GOT3 (cell line): Measurements from ENCODE around the gene LRIT3.

ENCODE experiments used
- DNase-seq: peaks from one replicate; lab custom pipeline; 2025; ENCODE audit warnings: mixed read lengths; lab: John Stamatoyannopoulos, UW

Gene LRIT3

GRCh38 chr4:109847896-109848442 is at the start of gene LRIT3:
Gene LRIT3, plus strand, starts transcription at chr4:109848107. Its CDS starts 95 bp downstream, at chr4:109848202.
- no peak for DNase-seq

- no peak for DNase-seq
These were observed 49.0 kb upstream of the LRIT3 start for GRCh38 chr4:109798866-109799265.

GRCh38 chr4:109801099-109801789 is 46.7 kb upstream of the LRIT3 start:
- no peak for DNase-seq

GRCh38 chr4:109801895-109802319 is 46.0 kb upstream of the LRIT3 start, which contains the start of gene CFI:
Gene CFI, minus strand, starts transcription at chr4:109801999. Its CDS starts 28 bp downstream, at chr4:109801971.
- DNase-seq = no peak

- DNase-seq = no peak
These were observed 43.9 kb upstream of the LRIT3 start for GRCh38 chr4:109803924-109804571.

GRCh38 chr4:109809655-109810054 is 38.3 kb upstream of the LRIT3 start:
- DNase-seq = no peak

- no peak for DNase-seq
These were observed 37.1 kb upstream of the LRIT3 start for GRCh38 chr4:109810552-109811387.

- DNase-seq = no peak
These were observed 36.2 kb upstream of the LRIT3 start for GRCh38 chr4:109811707-109812106.

GRCh38 chr4:109815151-109816081 is 32.5 kb upstream of the LRIT3 start, which contains the start of gene GAR1:
Gene GAR1, plus strand, starts transcription at chr4:109815762. Its CDS starts 403 bp downstream, at chr4:109816165.
- peak; percentile 39 for DNase-seq

GRCh38 chr4:109816082-109816442 is 31.8 kb upstream of the LRIT3 start:
- DNase-seq = no peak

- DNase-seq = no peak
These were observed 31.0 kb upstream of the LRIT3 start for GRCh38 chr4:109816894-109817293.

- no peak for DNase-seq
These were observed 29.6 kb upstream of the LRIT3 start for GRCh38 chr4:109818268-109818667.

- DNase-seq = no peak
These were observed 27.3 kb upstream of the LRIT3 start for GRCh38 chr4:109820563-109820962.

GRCh38 chr4:109821185-109821584 is 26.7 kb upstream of the LRIT3 start:
- no peak for DNase-seq

GRCh38 chr4:109826719-109827118 is 21.2 kb upstream of the LRIT3 start:
- DNase-seq = no peak

GRCh38 chr4:109827672-109828071 is 20.2 kb upstream of the LRIT3 start, which contains the start of gene RRH:
Gene RRH, plus strand, starts transcription at chr4:109827972. Its CDS starts 56 bp downstream, at chr4:109828028.
- DNase-seq = no peak

GRCh38 chr4:109833756-109834155 is 14.2 kb upstream of the LRIT3 start:
- no peak for DNase-seq

- DNase-seq = no peak
These were observed 10.9 kb upstream of the LRIT3 start for GRCh38 chr4:109836985-109837384.

GRCh38 chr4:109846395-109847098 is 1.4 kb upstream of the LRIT3 start:
- DNase-seq = no peak

- no peak for DNase-seq
These were observed 594 bp downstream of the LRIT3 start for GRCh38 chr4:109848501-109848900.
